Neural cell (in vitro differentiated cells): ENCODE data around the gene CIAO1. TPM values are rescaled to one million over a fixed set of nuclear protein-coding genes. Genes with fewer than 3 reads are reported as not detected.

Source experiments
- H2AFZ ChIP-seq: fragments of 200-600, 300-800 bp; sonication (generic), shearing (Covaris generic); 2 replicates; pipeline ENCODE4 v1.6.0; 2014; ENCODE audit warnings: low read depth, mild to moderate bottlenecking, antibody characterized with exemption, low read length, moderate library complexity
- H3F3A ChIP-seq: fragments of 200-600 bp; shearing (Covaris generic); 2 replicates; pipeline ENCODE4 v1.6.1; 2016; ENCODE audit warnings: mild to moderate bottlenecking, moderate library complexity, mixed read lengths, antibody characterized with exemption, low read length; ENCODE audit not compliant: insufficient read depth, poor library complexity, severe bottlenecking
- H3K27ac ChIP-seq: fragments of 200-600, 300-800 bp; sonication (generic), shearing (Covaris generic); 2 replicates; pipeline ENCODE4 v1.5.1; 2014; ENCODE audit warnings: mild to moderate bottlenecking, low read length, moderate library complexity
- H3K27me3 ChIP-seq: fragments of 300-800, 200-600 bp; sonication (generic), shearing (Covaris generic); 2 replicates; pipeline ENCODE4 v1.6.0; 2014; ENCODE audit warnings: mild to moderate bottlenecking, low read depth, low read length, moderate library complexity; ENCODE audit not compliant: insufficient read depth
- H3K36me3 ChIP-seq: fragments of 300-800, 200-600 bp; sonication (generic), shearing (Covaris generic); 2 replicates; pipeline ENCODE4 v1.5.1; 2014; ENCODE audit warnings: mild to moderate bottlenecking, antibody characterized with exemption, low read length, moderate library complexity; ENCODE audit not compliant: insufficient read depth
- H3K4me2 ChIP-seq: fragments of 300-800, 200-600 bp; sonication (generic), shearing (Covaris generic); 2 replicates; pipeline ENCODE4 v1.6.0; 2014; ENCODE audit warnings: mild to moderate bottlenecking, low read length
- H3K4me3 ChIP-seq: fragments of 300-800, 200-600 bp; sonication (generic), shearing (Covaris generic); 2 replicates; pipeline ENCODE4 v1.5.1; 2014; ENCODE audit warnings: mild to moderate bottlenecking, low read length, moderate library complexity
- H3K79me2 ChIP-seq: fragments of 200-600 bp; shearing (Covaris generic); replicated peaks from 2 replicates; pipeline ENCODE4 v1.6.0; 2014; ENCODE audit warnings: mild to moderate bottlenecking, low read length, moderate library complexity; ENCODE audit not compliant: insufficient read depth
- H3K9ac ChIP-seq: fragments of 300-800, 200-600 bp; sonication (generic), shearing (Covaris generic); 2 replicates; pipeline ENCODE4 v1.6.1; 2016; ENCODE audit warnings: mild to moderate bottlenecking, low read length, mixed read lengths
- H3K9me2 ChIP-seq: fragments of 200-600 bp; shearing (Covaris generic); 2 replicates; pipeline ENCODE4 v1.6.1; 2016; ENCODE audit warnings: mild to moderate bottlenecking, low read length, mixed read lengths; ENCODE audit not compliant: insufficient read depth
- H3K9me3 ChIP-seq: fragments of 200-600, 300-800 bp; sonication (generic), shearing (Covaris generic); 2 replicates; pipeline ENCODE4 v1.6.1; 2016; ENCODE audit warnings: mild to moderate bottlenecking, mixed run types, low read length, moderate library complexity, mixed read lengths
- H4K20me1 ChIP-seq: fragments of 200-600 bp; shearing (Covaris generic); 2 replicates; pipeline ENCODE4 v1.6.1; 2016; ENCODE audit warnings: mild to moderate bottlenecking, mixed run types; ENCODE audit not compliant: insufficient read depth
- EP300 ChIP-seq: fragments of 450-650 bp; conservative IDR thresholded peaks from 2 replicates; pipeline ENCODE4 v1.6.1; 2014; ENCODE audit warnings: antibody characterized with exemption, mild to moderate bottlenecking, moderate library complexity; ENCODE audit not compliant: poor library complexity, severe bottlenecking
- EZH2 ChIP-seq: fragments of 200-600, 300-800 bp; shearing (Covaris generic), sonication (generic); IDR thresholded peaks from 2 replicates; pipeline ENCODE4 v1.6.1; 2014; ENCODE audit warnings: antibody characterized with exemption, low read length, borderline replicate concordance, mild to moderate bottlenecking; ENCODE audit not compliant: insufficient read depth, poor library complexity, severe bottlenecking
- MXI1 ChIP-seq: fragments of 450-650 bp; conservative IDR thresholded peaks from 2 replicates; pipeline ENCODE4 v1.6.1; 2014; ENCODE audit warnings: antibody characterized with exemption, mild to moderate bottlenecking; ENCODE audit not compliant: poor library complexity, severe bottlenecking
- POLR2AphosphoS5 ChIP-seq: IDR thresholded peaks from 2 replicates; pipeline ENCODE4 v1.6.1; 2012
- RAD21 ChIP-seq: fragments of 450-650 bp; conservative IDR thresholded peaks from 2 replicates; pipeline ENCODE4 v1.6.1; 2014; ENCODE audit warnings: antibody characterized with exemption, mild to moderate bottlenecking, moderate library complexity
- SMC3 ChIP-seq: fragments of 450-650 bp; conservative IDR thresholded peaks from 2 replicates; pipeline ENCODE4 v1.6.1; 2014; ENCODE audit warnings: antibody characterized with exemption, mild to moderate bottlenecking, moderate library complexity; ENCODE audit not compliant: poor library complexity
- TAF1 ChIP-seq: IDR thresholded peaks from 2 replicates; pipeline ENCODE4 v1.6.1; 2012; ENCODE audit warnings: low read depth
- polyA plus RNA-seq: library from polyadenylated mRNA; depleted of rRNA; stranded (reverse); fragments of >200 nt; gene quantifications from 2 replicates; pipeline ENCODE4 v1.2.3, GENCODE V29; 2014
- TF ChIP-seq, protein P1 (sequence below): IDR thresholded peaks from 2 replicates; pipeline ENCODE4 v1.6.1; 2012; ENCODE audit warnings: borderline replicate concordance
- TF ChIP-seq, protein P2 (sequence below): fragments of 450-650 bp; IDR thresholded peaks from 2 replicates; pipeline ENCODE4 v1.5.1; 2014; ENCODE audit warnings: antibody characterized with exemption, mild to moderate bottlenecking, moderate library complexity; ENCODE audit not compliant: poor library complexity, severe bottlenecking

The CIAO1 gene
- polyA plus RNA-seq, 1 donor from 2014 or later = 182 TPM

DNA sequence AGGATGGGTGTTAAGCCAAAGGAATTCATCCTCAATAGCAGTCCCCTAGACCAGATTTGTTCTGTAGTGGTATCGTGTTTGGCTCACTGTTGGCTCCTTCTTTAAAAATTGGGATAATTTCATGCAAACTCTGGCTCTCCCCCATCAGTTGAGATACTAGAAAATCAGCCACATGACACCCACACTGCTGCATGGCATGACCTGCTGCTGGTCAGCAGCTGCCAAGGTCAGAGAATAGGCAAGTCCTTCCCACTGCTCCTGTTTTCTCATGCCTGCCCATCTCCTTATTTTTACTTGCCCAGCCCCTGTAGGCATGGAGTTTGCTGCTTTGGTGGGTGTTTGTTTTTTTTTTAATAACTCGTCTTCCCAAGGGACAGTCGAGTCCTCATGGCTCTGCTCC, 40.3 kb downstream of the CIAO1 start:
- Histone ChIP-seq H2AFZ (peak overlapping the region; percentile 98), H3K27me3 (no peaks in the 10 kb centered on the region), H3K4me3 (peak overlapping the region; percentile 85), H3K4me2 (peak overlapping the region; percentile 92), H3K9ac (no peak overlapping the region), H3K36me3 (no peaks in the 10 kb centered on the region), H3K27ac (no peak overlapping the region), H3K9me2 (no peaks in the 10 kb centered on the region), H3F3A (no peaks in the 10 kb centered on the region), H3K79me2 (peaks cover 44% of the 10 kb centered on the region), H3K9me3 (no peaks in the 10 kb centered on the region), H4K20me1 (no peaks in the 10 kb centered on the region)
- no peak for TF ChIP-seq TAF1
- TF ChIP-seq, protein P1, sequence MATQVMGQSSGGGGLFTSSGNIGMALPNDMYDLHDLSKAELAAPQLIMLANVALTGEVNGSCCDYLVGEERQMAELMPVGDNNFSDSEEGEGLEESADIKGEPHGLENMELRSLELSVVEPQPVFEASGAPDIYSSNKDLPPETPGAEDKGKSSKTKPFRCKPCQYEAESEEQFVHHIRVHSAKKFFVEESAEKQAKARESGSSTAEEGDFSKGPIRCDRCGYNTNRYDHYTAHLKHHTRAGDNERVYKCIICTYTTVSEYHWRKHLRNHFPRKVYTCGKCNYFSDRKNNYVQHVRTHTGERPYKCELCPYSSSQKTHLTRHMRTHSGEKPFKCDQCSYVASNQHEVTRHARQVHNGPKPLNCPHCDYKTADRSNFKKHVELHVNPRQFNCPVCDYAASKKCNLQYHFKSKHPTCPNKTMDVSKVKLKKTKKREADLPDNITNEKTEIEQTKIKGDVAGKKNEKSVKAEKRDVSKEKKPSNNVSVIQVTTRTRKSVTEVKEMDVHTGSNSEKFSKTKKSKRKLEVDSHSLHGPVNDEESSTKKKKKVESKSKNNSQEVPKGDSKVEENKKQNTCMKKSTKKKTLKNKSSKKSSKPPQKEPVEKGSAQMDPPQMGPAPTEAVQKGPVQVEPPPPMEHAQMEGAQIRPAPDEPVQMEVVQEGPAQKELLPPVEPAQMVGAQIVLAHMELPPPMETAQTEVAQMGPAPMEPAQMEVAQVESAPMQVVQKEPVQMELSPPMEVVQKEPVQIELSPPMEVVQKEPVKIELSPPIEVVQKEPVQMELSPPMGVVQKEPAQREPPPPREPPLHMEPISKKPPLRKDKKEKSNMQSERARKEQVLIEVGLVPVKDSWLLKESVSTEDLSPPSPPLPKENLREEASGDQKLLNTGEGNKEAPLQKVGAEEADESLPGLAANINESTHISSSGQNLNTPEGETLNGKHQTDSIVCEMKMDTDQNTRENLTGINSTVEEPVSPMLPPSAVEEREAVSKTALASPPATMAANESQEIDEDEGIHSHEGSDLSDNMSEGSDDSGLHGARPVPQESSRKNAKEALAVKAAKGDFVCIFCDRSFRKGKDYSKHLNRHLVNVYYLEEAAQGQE = no peak
- no peak for TF ChIP-seq MXI1
- no peak for TF ChIP-seq EZH2
- no peak for TF ChIP-seq POLR2AphosphoS5
- TF ChIP-seq SMC3 = no peak
- TF ChIP-seq EP300 = no peak
- TF ChIP-seq, protein P2, sequence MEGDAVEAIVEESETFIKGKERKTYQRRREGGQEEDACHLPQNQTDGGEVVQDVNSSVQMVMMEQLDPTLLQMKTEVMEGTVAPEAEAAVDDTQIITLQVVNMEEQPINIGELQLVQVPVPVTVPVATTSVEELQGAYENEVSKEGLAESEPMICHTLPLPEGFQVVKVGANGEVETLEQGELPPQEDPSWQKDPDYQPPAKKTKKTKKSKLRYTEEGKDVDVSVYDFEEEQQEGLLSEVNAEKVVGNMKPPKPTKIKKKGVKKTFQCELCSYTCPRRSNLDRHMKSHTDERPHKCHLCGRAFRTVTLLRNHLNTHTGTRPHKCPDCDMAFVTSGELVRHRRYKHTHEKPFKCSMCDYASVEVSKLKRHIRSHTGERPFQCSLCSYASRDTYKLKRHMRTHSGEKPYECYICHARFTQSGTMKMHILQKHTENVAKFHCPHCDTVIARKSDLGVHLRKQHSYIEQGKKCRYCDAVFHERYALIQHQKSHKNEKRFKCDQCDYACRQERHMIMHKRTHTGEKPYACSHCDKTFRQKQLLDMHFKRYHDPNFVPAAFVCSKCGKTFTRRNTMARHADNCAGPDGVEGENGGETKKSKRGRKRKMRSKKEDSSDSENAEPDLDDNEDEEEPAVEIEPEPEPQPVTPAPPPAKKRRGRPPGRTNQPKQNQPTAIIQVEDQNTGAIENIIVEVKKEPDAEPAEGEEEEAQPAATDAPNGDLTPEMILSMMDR = no peak
- TF ChIP-seq RAD21 = no peak

DNA sequence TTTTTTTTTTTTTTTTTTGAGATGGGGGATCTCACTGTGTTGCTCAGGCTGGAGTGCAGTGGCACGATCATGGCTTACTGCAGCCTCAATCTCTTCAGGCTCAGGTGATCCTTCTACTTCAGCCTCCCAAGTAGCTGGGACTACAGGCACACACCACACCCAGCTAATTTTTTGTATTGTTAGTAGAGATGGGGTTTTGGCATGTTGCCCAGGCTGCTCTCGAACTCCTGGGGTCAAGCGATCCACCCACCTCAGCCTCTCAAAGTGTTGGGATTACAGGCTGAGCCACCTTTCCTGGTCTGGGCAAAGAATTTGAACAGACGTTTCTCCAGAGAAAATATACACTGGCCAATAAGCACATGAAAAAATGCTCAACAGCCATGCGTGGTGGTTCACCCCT, 42.2 kb downstream of the CIAO1 start:
- no peak overlapping the region for H3K4me2 ChIP-seq
- H4K20me1 ChIP-seq = no peaks in the 10 kb centered on the region
- H3K9me2 ChIP-seq = no peaks in the 10 kb centered on the region
- no peak overlapping the region for H3K4me3 ChIP-seq
- H3K79me2 ChIP-seq = peaks cover 28% of the 10 kb centered on the region
- H3K9ac ChIP-seq = no peak overlapping the region
- no peak overlapping the region for H2AFZ ChIP-seq
- no peak overlapping the region for H3K27ac ChIP-seq
- no peaks in the 10 kb centered on the region for H3F3A ChIP-seq
- no peaks in the 10 kb centered on the region for H3K27me3 ChIP-seq
- TF ChIP-seq MXI1 = no peak
- no peak for TF ChIP-seq EZH2
- TF ChIP-seq, protein P1 = no peak
- no peak for TF ChIP-seq SMC3
- no peak for TF ChIP-seq POLR2AphosphoS5
- TF ChIP-seq, protein P2 = no peak
- no peak for TF ChIP-seq TAF1
- TF ChIP-seq EP300 = no peak
- no peaks in the 10 kb centered on the region for H3K36me3 ChIP-seq
- H3K9me3 ChIP-seq = no peaks in the 10 kb centered on the region
